ENCODE data around the gene STARD5. TPM values are rescaled to one million over a fixed set of nuclear protein-coding genes. Genes with fewer than 3 reads are reported as not detected.

Gene STARD5
- total and polyA plus RNA-seq, 4 donors, result 1.1 to 47.0 (median 35.7) TPM

DNA sequence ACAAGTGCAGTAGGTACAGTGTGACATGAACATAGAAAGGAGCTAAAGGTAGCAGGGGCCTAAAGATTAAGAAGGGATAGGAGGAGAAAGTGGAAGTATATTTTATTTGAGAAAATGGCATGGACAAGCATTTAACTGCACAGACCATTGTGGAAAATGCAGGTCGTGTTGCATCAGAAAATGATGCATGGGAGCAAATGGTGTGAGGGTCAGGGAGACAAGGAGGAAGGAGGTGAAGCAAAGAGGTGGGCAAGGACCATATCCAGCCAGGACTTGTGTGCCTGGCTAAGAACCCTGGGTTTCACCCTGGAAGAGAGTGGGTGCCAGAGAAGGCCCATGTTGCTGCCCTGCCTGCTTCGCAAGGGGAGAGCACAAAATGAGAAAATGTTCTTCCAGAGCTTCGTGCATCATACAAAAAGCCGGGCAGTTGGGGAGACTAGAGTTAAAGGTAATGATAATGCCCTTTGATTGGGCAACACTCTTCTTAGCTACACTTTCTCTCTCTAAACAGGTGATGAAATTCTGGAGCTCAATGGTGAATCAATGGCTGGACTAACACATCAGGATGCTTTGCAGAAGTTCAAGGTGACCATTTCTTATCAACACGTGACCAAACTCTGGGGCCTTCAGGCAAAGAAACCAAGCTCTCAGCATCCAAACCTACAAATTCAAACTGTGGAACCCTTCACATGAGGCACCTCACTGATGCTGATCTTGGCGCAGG, 45.5 kb downstream of the STARD5 start:
- no peak overlapping the region for H3K27ac ChIP-seq (ENCODE audit: low read depth in 1 of 2, low read length in 2 of 2)
- TF ChIP-seq NR2F2 (IDR thresholded peaks at IDR 0.05) (no peak), HNF4A (conservative IDR thresholded peaks at IDR 0.05) (peak; percentile 67 to 78), RXRA (IDR thresholded peaks at IDR 0.05) (peak; percentile 61 to 82), RAD21 (IDR thresholded peaks at IDR 0.05) (peak; percentile 33 to 43), EGR1 (IDR thresholded peaks at IDR 0.05; ENCODE audit: low read depth in 2 of 2) (no peak), TAF1 (conservative IDR thresholded peaks at IDR 0.05) (no peak), HNF4G (IDR thresholded peaks at IDR 0.05) (no peak), FOXA1 (IDR thresholded peaks at IDR 0.05) (no peak), SP1 (IDR thresholded peaks at IDR 0.05) (peak; percentile 29), FOXA2 (IDR thresholded peaks at IDR 0.05) (no peak), GABPA (IDR thresholded peaks at IDR 0.05 in 1 of 2, conservative IDR thresholded peaks at IDR 0.05 in 1 of 2) (no peak), YY1 (IDR thresholded peaks at IDR 0.05) (peak; percentile 77), JUND (IDR thresholded peaks at IDR 0.05) (peak in 1 of 2 donors; percentile 73)
- TF ChIP-seq, protein P1, sequence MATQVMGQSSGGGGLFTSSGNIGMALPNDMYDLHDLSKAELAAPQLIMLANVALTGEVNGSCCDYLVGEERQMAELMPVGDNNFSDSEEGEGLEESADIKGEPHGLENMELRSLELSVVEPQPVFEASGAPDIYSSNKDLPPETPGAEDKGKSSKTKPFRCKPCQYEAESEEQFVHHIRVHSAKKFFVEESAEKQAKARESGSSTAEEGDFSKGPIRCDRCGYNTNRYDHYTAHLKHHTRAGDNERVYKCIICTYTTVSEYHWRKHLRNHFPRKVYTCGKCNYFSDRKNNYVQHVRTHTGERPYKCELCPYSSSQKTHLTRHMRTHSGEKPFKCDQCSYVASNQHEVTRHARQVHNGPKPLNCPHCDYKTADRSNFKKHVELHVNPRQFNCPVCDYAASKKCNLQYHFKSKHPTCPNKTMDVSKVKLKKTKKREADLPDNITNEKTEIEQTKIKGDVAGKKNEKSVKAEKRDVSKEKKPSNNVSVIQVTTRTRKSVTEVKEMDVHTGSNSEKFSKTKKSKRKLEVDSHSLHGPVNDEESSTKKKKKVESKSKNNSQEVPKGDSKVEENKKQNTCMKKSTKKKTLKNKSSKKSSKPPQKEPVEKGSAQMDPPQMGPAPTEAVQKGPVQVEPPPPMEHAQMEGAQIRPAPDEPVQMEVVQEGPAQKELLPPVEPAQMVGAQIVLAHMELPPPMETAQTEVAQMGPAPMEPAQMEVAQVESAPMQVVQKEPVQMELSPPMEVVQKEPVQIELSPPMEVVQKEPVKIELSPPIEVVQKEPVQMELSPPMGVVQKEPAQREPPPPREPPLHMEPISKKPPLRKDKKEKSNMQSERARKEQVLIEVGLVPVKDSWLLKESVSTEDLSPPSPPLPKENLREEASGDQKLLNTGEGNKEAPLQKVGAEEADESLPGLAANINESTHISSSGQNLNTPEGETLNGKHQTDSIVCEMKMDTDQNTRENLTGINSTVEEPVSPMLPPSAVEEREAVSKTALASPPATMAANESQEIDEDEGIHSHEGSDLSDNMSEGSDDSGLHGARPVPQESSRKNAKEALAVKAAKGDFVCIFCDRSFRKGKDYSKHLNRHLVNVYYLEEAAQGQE (IDR thresholded peaks at IDR 0.05), result no peak
- TF ChIP-seq, protein P2, sequence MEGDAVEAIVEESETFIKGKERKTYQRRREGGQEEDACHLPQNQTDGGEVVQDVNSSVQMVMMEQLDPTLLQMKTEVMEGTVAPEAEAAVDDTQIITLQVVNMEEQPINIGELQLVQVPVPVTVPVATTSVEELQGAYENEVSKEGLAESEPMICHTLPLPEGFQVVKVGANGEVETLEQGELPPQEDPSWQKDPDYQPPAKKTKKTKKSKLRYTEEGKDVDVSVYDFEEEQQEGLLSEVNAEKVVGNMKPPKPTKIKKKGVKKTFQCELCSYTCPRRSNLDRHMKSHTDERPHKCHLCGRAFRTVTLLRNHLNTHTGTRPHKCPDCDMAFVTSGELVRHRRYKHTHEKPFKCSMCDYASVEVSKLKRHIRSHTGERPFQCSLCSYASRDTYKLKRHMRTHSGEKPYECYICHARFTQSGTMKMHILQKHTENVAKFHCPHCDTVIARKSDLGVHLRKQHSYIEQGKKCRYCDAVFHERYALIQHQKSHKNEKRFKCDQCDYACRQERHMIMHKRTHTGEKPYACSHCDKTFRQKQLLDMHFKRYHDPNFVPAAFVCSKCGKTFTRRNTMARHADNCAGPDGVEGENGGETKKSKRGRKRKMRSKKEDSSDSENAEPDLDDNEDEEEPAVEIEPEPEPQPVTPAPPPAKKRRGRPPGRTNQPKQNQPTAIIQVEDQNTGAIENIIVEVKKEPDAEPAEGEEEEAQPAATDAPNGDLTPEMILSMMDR (IDR thresholded peaks at IDR 0.05; ENCODE audit: low read depth, low read length, missing input control), result no peak
- TF ChIP-seq, protein P3, sequence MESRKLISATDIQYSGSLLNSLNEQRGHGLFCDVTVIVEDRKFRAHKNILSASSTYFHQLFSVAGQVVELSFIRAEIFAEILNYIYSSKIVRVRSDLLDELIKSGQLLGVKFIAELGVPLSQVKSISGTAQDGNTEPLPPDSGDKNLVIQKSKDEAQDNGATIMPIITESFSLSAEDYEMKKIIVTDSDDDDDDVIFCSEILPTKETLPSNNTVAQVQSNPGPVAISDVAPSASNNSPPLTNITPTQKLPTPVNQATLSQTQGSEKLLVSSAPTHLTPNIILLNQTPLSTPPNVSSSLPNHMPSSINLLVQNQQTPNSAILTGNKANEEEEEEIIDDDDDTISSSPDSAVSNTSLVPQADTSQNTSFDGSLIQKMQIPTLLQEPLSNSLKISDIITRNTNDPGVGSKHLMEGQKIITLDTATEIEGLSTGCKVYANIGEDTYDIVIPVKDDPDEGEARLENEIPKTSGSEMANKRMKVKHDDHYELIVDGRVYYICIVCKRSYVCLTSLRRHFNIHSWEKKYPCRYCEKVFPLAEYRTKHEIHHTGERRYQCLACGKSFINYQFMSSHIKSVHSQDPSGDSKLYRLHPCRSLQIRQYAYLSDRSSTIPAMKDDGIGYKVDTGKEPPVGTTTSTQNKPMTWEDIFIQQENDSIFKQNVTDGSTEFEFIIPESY (IDR thresholded peaks at IDR 0.05), result peak; percentile 61
- TF ChIP-seq, protein P4, sequence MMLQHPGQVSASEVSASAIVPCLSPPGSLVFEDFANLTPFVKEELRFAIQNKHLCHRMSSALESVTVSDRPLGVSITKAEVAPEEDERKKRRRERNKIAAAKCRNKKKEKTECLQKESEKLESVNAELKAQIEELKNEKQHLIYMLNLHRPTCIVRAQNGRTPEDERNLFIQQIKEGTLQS (IDR thresholded peaks at IDR 0.05), result peak; percentile 75
- TF ChIP-seq, protein P5, sequence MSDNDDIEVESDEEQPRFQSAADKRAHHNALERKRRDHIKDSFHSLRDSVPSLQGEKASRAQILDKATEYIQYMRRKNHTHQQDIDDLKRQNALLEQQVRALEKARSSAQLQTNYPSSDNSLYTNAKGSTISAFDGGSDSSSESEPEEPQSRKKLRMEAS (IDR thresholded peaks at IDR 0.05), result peak; percentile 44
- H3K36me3 ChIP-seq (ENCODE audit: control insufficient read depth in 4 of 4, insufficient read depth in 3 of 4, low read depth in 1 of 4, low read length in 3 of 4), result no peaks in the 10 kb centered on the region
- 64% methylated on average over 6 of the region's 6 CpGs for WGBS
- no peak for DNase-seq (ENCODE audit: low spot score)
- no peaks in the 10 kb centered on the region for H3K9me3 ChIP-seq (ENCODE audit: control insufficient read depth in 4 of 4, low read length in 3 of 4)
- peaks cover 10 to 50% (median 41%) of the 10 kb centered on the region in 4 donors for H3K4me1 ChIP-seq (ENCODE audit: control insufficient read depth in 4 of 4, insufficient read depth in 4 of 4, low read length in 3 of 4)
- no peak overlapping the region for H3K4me3 ChIP-seq (ENCODE audit: low read depth in 1 of 3, low read length in 3 of 3)
- H3K9ac ChIP-seq (ENCODE audit: low read depth in 1 of 2, low read length in 2 of 2), result no peak overlapping the region
- no peaks in the 10 kb centered on the region for H3K27me3 ChIP-seq (ENCODE audit: control insufficient read depth in 4 of 4, insufficient read depth in 4 of 4, low read length in 3 of 4)
